ENCODE data around the gene ARHGAP44. TPM values are rescaled to one million over a fixed set of nuclear protein-coding genes. Genes with fewer than 3 reads are reported as not detected.

ARHGAP44 gene
- total RNA-seq, 1 donor = 2.3 TPM

DNA sequence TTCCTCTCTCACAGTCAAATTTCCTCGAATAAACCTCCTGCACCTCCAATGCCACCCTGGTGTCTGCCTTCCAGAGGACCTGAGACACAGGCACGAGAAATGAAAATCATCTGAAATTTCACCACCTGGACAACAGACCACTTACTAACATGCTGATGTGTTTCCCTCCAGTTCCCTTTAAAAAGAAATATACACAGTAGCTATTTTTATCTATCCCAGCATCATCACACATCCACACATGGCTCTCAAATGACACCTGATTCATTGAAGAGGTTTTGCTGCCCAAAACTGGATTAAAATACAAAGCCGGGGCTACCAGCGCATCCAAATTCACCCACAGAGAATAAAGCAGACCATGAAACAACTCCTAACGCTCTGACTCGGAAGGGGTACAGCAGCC is 214.6 kb downstream of the ARHGAP44 start:
- no peak for DNase-seq (ENCODE audit: low read depth)
- TF ChIP-seq, protein P1, sequence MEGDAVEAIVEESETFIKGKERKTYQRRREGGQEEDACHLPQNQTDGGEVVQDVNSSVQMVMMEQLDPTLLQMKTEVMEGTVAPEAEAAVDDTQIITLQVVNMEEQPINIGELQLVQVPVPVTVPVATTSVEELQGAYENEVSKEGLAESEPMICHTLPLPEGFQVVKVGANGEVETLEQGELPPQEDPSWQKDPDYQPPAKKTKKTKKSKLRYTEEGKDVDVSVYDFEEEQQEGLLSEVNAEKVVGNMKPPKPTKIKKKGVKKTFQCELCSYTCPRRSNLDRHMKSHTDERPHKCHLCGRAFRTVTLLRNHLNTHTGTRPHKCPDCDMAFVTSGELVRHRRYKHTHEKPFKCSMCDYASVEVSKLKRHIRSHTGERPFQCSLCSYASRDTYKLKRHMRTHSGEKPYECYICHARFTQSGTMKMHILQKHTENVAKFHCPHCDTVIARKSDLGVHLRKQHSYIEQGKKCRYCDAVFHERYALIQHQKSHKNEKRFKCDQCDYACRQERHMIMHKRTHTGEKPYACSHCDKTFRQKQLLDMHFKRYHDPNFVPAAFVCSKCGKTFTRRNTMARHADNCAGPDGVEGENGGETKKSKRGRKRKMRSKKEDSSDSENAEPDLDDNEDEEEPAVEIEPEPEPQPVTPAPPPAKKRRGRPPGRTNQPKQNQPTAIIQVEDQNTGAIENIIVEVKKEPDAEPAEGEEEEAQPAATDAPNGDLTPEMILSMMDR (IDR thresholded peaks at IDR 0.05; ENCODE audit: insufficient read depth, low read length) = no peak
- no peak overlapping the region for H3K4me3 ChIP-seq (ENCODE audit: low read depth, low read length)

DNA sequence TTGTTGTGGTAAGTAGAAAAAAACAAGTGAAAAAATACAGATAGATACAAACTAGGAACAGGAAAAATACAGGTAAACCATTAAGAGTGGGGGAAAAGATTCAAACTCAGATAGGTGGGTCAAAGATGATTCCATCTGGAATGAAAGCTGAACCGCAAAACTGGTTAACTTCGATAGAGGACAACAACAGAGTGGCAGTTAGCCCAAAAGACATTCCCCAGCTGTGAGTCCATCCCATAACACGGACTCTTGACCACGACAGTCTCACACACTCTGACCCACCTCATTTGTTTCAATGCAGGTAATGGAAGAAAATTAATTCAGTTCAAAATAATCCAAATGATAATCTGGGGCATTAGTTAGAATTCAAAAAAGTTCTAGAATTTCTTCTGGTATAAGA is 215.0 kb downstream of the ARHGAP44 start:
- TF ChIP-seq, protein P1 (IDR thresholded peaks at IDR 0.05; ENCODE audit: insufficient read depth, low read length) = no peak
- no peak for DNase-seq (ENCODE audit: low read depth)
- no peak overlapping the region for H3K4me3 ChIP-seq (ENCODE audit: low read depth, low read length)

- TF ChIP-seq, protein P1 (IDR thresholded peaks at IDR 0.05; ENCODE audit: insufficient read depth, low read length) = no peak
- DNase-seq (ENCODE audit: low read depth) = no peak
- no peak overlapping the region for H3K4me3 ChIP-seq (ENCODE audit: low read depth, low read length)
Observed at GRCh38 chr17:13005530-13005929, 216.2 kb downstream of the ARHGAP44 start.

DNA sequence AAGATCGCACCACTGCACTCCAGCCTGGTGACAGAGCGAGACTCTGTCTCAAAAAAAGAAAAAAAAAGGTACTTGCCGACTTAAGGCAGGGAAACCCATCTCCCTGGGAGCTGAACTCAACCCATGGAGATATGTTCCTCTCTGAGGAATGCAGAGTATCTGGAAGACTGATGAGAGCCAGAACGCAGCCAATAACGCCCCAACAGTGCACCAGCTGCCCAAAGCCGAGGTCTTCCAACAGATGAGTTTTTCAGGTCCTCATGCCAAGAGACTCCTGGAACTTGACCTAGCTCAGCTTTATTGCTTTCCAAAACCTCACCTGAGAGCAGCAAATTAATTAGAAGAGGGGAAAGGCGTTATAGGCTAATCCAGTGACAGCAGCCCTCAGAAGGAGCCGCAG is 219.2 kb downstream of the ARHGAP44 start:
- no peak overlapping the region for H3K4me3 ChIP-seq (ENCODE audit: low read depth, low read length)
- TF ChIP-seq, protein P1 (IDR thresholded peaks at IDR 0.05; ENCODE audit: insufficient read depth, low read length) = no peak
- DNase-seq (ENCODE audit: low read depth) = no peak

GRCh38 chr17:13010959-13011358 is 221.7 kb downstream of the ARHGAP44 start:
- DNase-seq (ENCODE audit: low read depth) = no peak
- no peak overlapping the region for H3K4me3 ChIP-seq (ENCODE audit: low read depth, low read length)
- TF ChIP-seq, protein P1 (IDR thresholded peaks at IDR 0.05; ENCODE audit: insufficient read depth, low read length) = no peak

GRCh38 chr17:13014801-13015200 is 225.5 kb downstream of the ARHGAP44 start:
- TF ChIP-seq, protein P1 (IDR thresholded peaks at IDR 0.05; ENCODE audit: insufficient read depth, low read length) = no peak
- no peak overlapping the region for H3K4me3 ChIP-seq (ENCODE audit: low read depth, low read length)
- no peak for DNase-seq (ENCODE audit: low read depth)
